Mesenteric fat pad (tissue), 1 donor: Measurements from ENCODE around the gene RTP2. TPM values are rescaled to one million over a fixed set of nuclear protein-coding genes. Genes with fewer than 3 reads are reported as not detected.
A peak's percentile ranks its signal among the peaks of the same experiment; 100 is the strongest.

Experiments used
- DNase-seq: peaks from one replicate; pipeline ENCODE4 v3.0.0-alpha.2; 2020; ENCODE audit warnings: low spot score
- total RNA-seq: library from RNA; stranded (reverse); fragmentation: NEBNext Ultra II Directional; extraction: Animal tissue kit (Norgen Biotek cat#: 25700); gene quantifications from one replicate; pipeline ENCODE4 v1.2.1, GENCODE V29; 2021
- donor health status: DM: yes; HTN: yes; CAD: no.

The RTP2 gene
- total RNA-seq, 1 donor from 2014 or later, result not detected

- DNase-seq, result no peak
These were observed 36.8 kb upstream of the RTP2 start for GRCh38 chr3:187739094-187739560.

GRCh38 chr3:187738331-187739093 is 36.2 kb upstream of the RTP2 start:
- DNase-seq, result no peak

GRCh38 chr3:187738071-187738330 is 35.6 kb upstream of the RTP2 start:
- DNase-seq, result no peak

GRCh38 chr3:187737368-187738070 is 35.2 kb upstream of the RTP2 start:
- peak; percentile 93 for DNase-seq

GRCh38 chr3:187737006-187737367 is 34.6 kb upstream of the RTP2 start:
- no peak for DNase-seq

GRCh38 chr3:187736418-187736871 is 34.1 kb upstream of the RTP2 start:
- DNase-seq, result no peak

- DNase-seq, result no peak
These were observed 33.5 kb upstream of the RTP2 start for GRCh38 chr3:187735837-187736236.

GRCh38 chr3:187735383-187735782 is 33.0 kb upstream of the RTP2 start:
- DNase-seq, result no peak

GRCh38 chr3:187734841-187735240 is 32.5 kb upstream of the RTP2 start:
- no peak for DNase-seq

- DNase-seq, result no peak
These were observed 31.0 kb upstream of the RTP2 start for GRCh38 chr3:187733371-187733770.

GRCh38 chr3:187729598-187729997 is 27.2 kb upstream of the RTP2 start:
- no peak for DNase-seq

GRCh38 chr3:187728940-187729583 is 26.7 kb upstream of the RTP2 start:
- DNase-seq, result no peak

- no peak for DNase-seq
These were observed 25.9 kb upstream of the RTP2 start for GRCh38 chr3:187728248-187728647.

GRCh38 chr3:187726564-187726963 is 24.2 kb upstream of the RTP2 start:
- no peak for DNase-seq

- DNase-seq, result no peak
These were observed 23.5 kb upstream of the RTP2 start for GRCh38 chr3:187725653-187726370.

- DNase-seq, result no peak
These were observed 22.9 kb upstream of the RTP2 start for GRCh38 chr3:187725224-187725623.

GRCh38 chr3:187722206-187722612 is 19.9 kb upstream of the RTP2 start:
- DNase-seq, result no peak

GRCh38 chr3:187721055-187721454 is 18.7 kb upstream of the RTP2 start:
- no peak for DNase-seq

GRCh38 chr3:187720337-187720670 is 17.9 kb upstream of the RTP2 start:
- no peak for DNase-seq

- DNase-seq, result no peak
These were observed 17.4 kb upstream of the RTP2 start for GRCh38 chr3:187719628-187720336.

- no peak for DNase-seq
These were observed 16.4 kb upstream of the RTP2 start for GRCh38 chr3:187718802-187719201.
